H1 (cell line): ENCODE results near the gene UBE2G2. TPM values are rescaled to one million over a fixed set of nuclear protein-coding genes. Genes with fewer than 3 reads are reported as not detected.

Experiments
- CTCF ChIA-PET: fragments of 300-600 bp; sonication (Branson Sonifier 250); formaldehyde crosslinking; loops from one replicate; lab custom pipeline; 2021; ENCODE audit not compliant: partially characterized antibody; lab: Charles Lee
- POLR2A ChIA-PET: fragments of 300-600 bp; sonication (Branson Sonifier 250); formaldehyde crosslinking; loops from one replicate; lab custom pipeline; 2021; ENCODE audit warnings: inconsistent platforms; ENCODE audit not compliant: partially characterized antibody; lab: Charles Lee
- DNase-seq, 2 experiments: peaks; one replicate each; pipeline versions ENCODE4 v3.0.0 to v3.0.0-alpha.2; 2010 to 2022; ENCODE audit warnings: low spot score in 2 of 2, low read depth in 1 of 2, mixed read lengths in 1 of 2
- FAIRE-seq: peaks from 2 replicates; lab custom pipeline; 2011; peaks lifted over from hg19 to GRCh38; lab: Jason Lieb, UNC
- H2AFZ ChIP-seq: 2 replicates; pipeline ENCODE4 v1.8.1; 2012; ENCODE audit warnings: low read length, inconsistent platforms
- H2AK5ac ChIP-seq: 2 replicates; pipeline ENCODE4 v1.6.1; 2013; ENCODE audit warnings: low read depth, low read length
- H2BK120ac ChIP-seq: replicated peaks from 2 replicates; pipeline ENCODE3; 2013; ENCODE audit warnings: low read depth, low read length, inconsistent platforms
- H2BK12ac ChIP-seq: 2 replicates; pipeline ENCODE4 v1.6.1; 2013; ENCODE audit warnings: low read depth, low read length
- H2BK15ac ChIP-seq: 2 replicates; pipeline ENCODE4 v1.6.1; 2013; ENCODE audit warnings: low read length
- H2BK20ac ChIP-seq: 2 replicates; pipeline ENCODE4 v1.6.1; 2013; ENCODE audit warnings: low read length
- H2BK5ac ChIP-seq: 2 replicates; pipeline ENCODE4 v1.6.1; 2013; ENCODE audit warnings: low read depth, low read length
- H3K14ac ChIP-seq: 2 replicates; pipeline ENCODE4 v1.6.1; 2013; ENCODE audit warnings: inconsistent platforms; ENCODE audit not compliant: insufficient read length
- H3K18ac ChIP-seq: 2 replicates; pipeline ENCODE4 v1.6.1; 2013; ENCODE audit warnings: low read length; ENCODE audit errors: extremely low read depth
- H3K23ac ChIP-seq: 2 replicates; pipeline ENCODE4 v1.6.1; 2013; ENCODE audit warnings: inconsistent platforms; ENCODE audit not compliant: insufficient read length
- H3K23me2 ChIP-seq: 2 replicates; pipeline ENCODE4 v1.6.1; 2013; ENCODE audit warnings: low read depth, low read length
- H3K27ac ChIP-seq: 2 replicates; pipeline ENCODE4 v1.6.1; 2011; ENCODE audit warnings: low read depth, low read length, inconsistent platforms
- H3K27me3 ChIP-seq, 4 experiments: replicated peaks in 1 of 4; 1 replicate in 1 of 4; 2 replicates in 3 of 4; pipeline versions ENCODE4 v1.6.1 to v1.8.1; 2011 to 2013; ENCODE audit warnings: low read length in 3 of 4, mild to moderate bottlenecking in 3 of 4, inconsistent platforms in 2 of 4, mixed read lengths in 2 of 4, moderate library complexity in 1 of 4; ENCODE audit not compliant: control insufficient read depth in 3 of 4, insufficient read depth in 3 of 4; ENCODE audit errors: extremely low read depth in 1 of 4
- H3K36me3 ChIP-seq, 4 experiments: 2 replicates each; pipeline versions ENCODE4 v1.6.1 to v1.8.1; 2011 to 2013; ENCODE audit warnings: mild to moderate bottlenecking in 4 of 4, low read length in 3 of 4, moderate library complexity in 2 of 4, control low read depth in 1 of 4, inconsistent platforms in 1 of 4; ENCODE audit not compliant: insufficient read depth in 4 of 4, control insufficient read depth in 2 of 4
- H3K4ac ChIP-seq: replicated peaks from 2 replicates; pipeline ENCODE3; 2013; ENCODE audit warnings: low read length, low read depth, mixed read lengths, inconsistent platforms; ENCODE audit not compliant: insufficient read length
- H3K4me1 ChIP-seq, 4 experiments: replicated peaks in 1 of 4; 1 replicate in 1 of 4; 2 replicates in 3 of 4; pipeline versions ENCODE4 v1.6.1 to v1.8.1; 2011 to 2013; ENCODE audit warnings: low read length in 3 of 4, inconsistent platforms in 2 of 4, mixed read lengths in 1 of 4; ENCODE audit not compliant: insufficient read depth in 4 of 4, control insufficient read depth in 3 of 4
- H3K4me2 ChIP-seq, 2 experiments: 2 replicates each; pipeline versions ENCODE4 v1.6.1 to v1.8.1; 2011 to 2013; ENCODE audit warnings: low read depth in 2 of 2, low read length in 2 of 2, control low read depth in 1 of 2, inconsistent platforms in 1 of 2, mild to moderate bottlenecking in 1 of 2; ENCODE audit not compliant: insufficient read depth in 1 of 2
- H3K4me3 ChIP-seq, 4 experiments: fragments of 200-600, 300-600 bp in 1 of 4; sonication (generic), shearing (Covaris generic), sonication (Bioruptor Twin) in 1 of 4; 2 replicates each; pipeline versions ENCODE4 v1.5.1 to v1.8.1; 2011 to 2016; ENCODE audit warnings: low read length in 4 of 4, low read depth in 3 of 4, control low read depth in 2 of 4, inconsistent platforms in 2 of 4, mild to moderate bottlenecking in 2 of 4, mixed read lengths in 1 of 4, moderate library complexity in 1 of 4; ENCODE audit not compliant: insufficient read depth in 2 of 4; ENCODE audit errors: extremely low read depth in 1 of 4
- H3K56ac ChIP-seq: replicated peaks from 2 replicates; pipeline ENCODE3; 2013; ENCODE audit warnings: low read depth, mild to moderate bottlenecking, mixed read lengths, low read length, inconsistent platforms; ENCODE audit not compliant: insufficient read length
- H3K79me1 ChIP-seq: 2 replicates; pipeline ENCODE4 v1.6.1; 2013; ENCODE audit warnings: low read depth, low read length, control low read depth
- H3K79me2 ChIP-seq, 2 experiments: 2 replicates each; pipeline versions ENCODE4 v1.6.1 to v1.8.1; 2012 to 2013; ENCODE audit warnings: low read length in 2 of 2, mild to moderate bottlenecking in 2 of 2, inconsistent platforms in 1 of 2; ENCODE audit not compliant: insufficient read depth in 2 of 2, control insufficient read depth in 1 of 2
- H3K9ac ChIP-seq, 4 experiments: replicated peaks in 1 of 4; 1 replicate in 1 of 4; 2 replicates in 3 of 4; pipeline versions ENCODE4 v1.6.1 to v1.8.1; 2011 to 2013; ENCODE audit warnings: low read depth in 3 of 4, low read length in 3 of 4, control low read depth in 2 of 4, mild to moderate bottlenecking in 2 of 4, moderate library complexity in 2 of 4, inconsistent platforms in 1 of 4; ENCODE audit errors: extremely low read depth in 1 of 4
- H3K9me3 ChIP-seq, 2 experiments: 2 replicates each; pipeline versions ENCODE4 v1.6.1 to v1.8.1; 2012 to 2013; ENCODE audit warnings: mild to moderate bottlenecking in 2 of 2, moderate library complexity in 2 of 2, control low read depth in 1 of 2, inconsistent platforms in 1 of 2, low read depth in 1 of 2, low read length in 1 of 2, mixed read lengths in 1 of 2; ENCODE audit not compliant: insufficient read depth in 2 of 2
- H4K20me1 ChIP-seq, 2 experiments: replicated peaks in 1 of 2; 2 replicates each; pipeline versions ENCODE3 to v1.8.1; 2011 to 2013; ENCODE audit warnings: inconsistent platforms in 2 of 2, low read length in 2 of 2, mild to moderate bottlenecking in 1 of 2; ENCODE audit not compliant: insufficient read depth in 2 of 2, control insufficient read depth in 1 of 2
- H4K5ac ChIP-seq: 2 replicates; pipeline ENCODE4 v1.6.1; 2013; ENCODE audit warnings: low read length, low read depth, mixed read lengths, inconsistent platforms; ENCODE audit not compliant: insufficient read length
- H4K8ac ChIP-seq: 2 replicates; pipeline ENCODE4 v1.8.0; 2013; ENCODE audit warnings: mild to moderate bottlenecking, moderate library complexity, low read length, inconsistent platforms; ENCODE audit not compliant: insufficient read depth; ENCODE audit errors: extremely low read depth
- H4K91ac ChIP-seq: replicated peaks from 2 replicates; pipeline ENCODE3; 2013; ENCODE audit warnings: low read length, mixed read lengths, inconsistent platforms; ENCODE audit not compliant: insufficient read length
- BACH1 ChIP-seq: IDR thresholded peaks from 2 replicates; pipeline ENCODE4 v1.6.1; 2012; ENCODE audit warnings: low read length, improper control_type of control experiment
- CEBPB ChIP-seq: IDR thresholded peaks from 2 replicates; pipeline ENCODE4 v1.6.1; 2012; ENCODE audit warnings: low read depth, low read length
- CHD2 ChIP-seq: IDR thresholded peaks from 2 replicates; pipeline ENCODE4 v1.6.1; 2012; ENCODE audit warnings: low read length, improper control_type of control experiment
- CTBP2 ChIP-seq: IDR thresholded peaks from 2 replicates; pipeline ENCODE4 v1.7.0; 2011; ENCODE audit warnings: borderline replicate concordance, mild to moderate bottlenecking, moderate library complexity, mixed read lengths, low read length; ENCODE audit not compliant: insufficient read depth, insufficient read length
- EP300 ChIP-seq, 2 experiments: IDR thresholded peaks; 1 replicate in 1 of 2; 2 replicates in 1 of 2; pipeline ENCODE4 v1.6.1; 2011 to 2012; ENCODE audit warnings: low read depth in 2 of 2, low read length in 2 of 2, mild to moderate bottlenecking in 2 of 2, borderline replicate concordance in 1 of 2, inconsistent platforms in 1 of 2, moderate library complexity in 1 of 2
- JUN ChIP-seq: IDR thresholded peaks from 2 replicates; pipeline ENCODE4 v1.6.1; 2011; ENCODE audit warnings: low read depth, mild to moderate bottlenecking, improper control_type of control experiment, low read length
- JUND ChIP-seq: IDR thresholded peaks from 2 replicates; pipeline ENCODE4 v1.6.1; 2011; ENCODE audit warnings: mild to moderate bottlenecking, improper control_type of control experiment, low read length
- KDM1A ChIP-seq: fragments of 200-600, 300-600 bp; sonication (generic); IDR thresholded peaks from 2 replicates; pipeline ENCODE4 v1.7.1; 2016; ENCODE audit warnings: mild to moderate bottlenecking, low read length, borderline replicate concordance
- POLR2A ChIP-seq, 2 experiments: IDR thresholded peaks; 1 replicate in 1 of 2; 2 replicates in 1 of 2; pipeline ENCODE4 v1.6.1; 2011; ENCODE audit warnings: low read depth in 2 of 2, low read length in 2 of 2, mild to moderate bottlenecking in 2 of 2; ENCODE audit errors: control extremely low read depth in 1 of 2
- POLR2AphosphoS5 ChIP-seq: IDR thresholded peaks from 2 replicates; pipeline ENCODE4 v1.6.1; 2011; ENCODE audit warnings: low read depth, low read length
- RBBP5 ChIP-seq: IDR thresholded peaks from 2 replicates; pipeline ENCODE4 v1.7.1; 2012; ENCODE audit warnings: low read depth, mild to moderate bottlenecking, inconsistent platforms, low read length, moderate library complexity, borderline replicate concordance
- SRF ChIP-seq: IDR thresholded peaks from 2 replicates; pipeline ENCODE4 v1.6.1; 2011; ENCODE audit warnings: mild to moderate bottlenecking, low read depth, low read length, moderate library complexity
- TAF1 ChIP-seq: IDR thresholded peaks from 2 replicates; pipeline ENCODE4 v1.6.1; 2011; ENCODE audit warnings: mild to moderate bottlenecking, low read depth, low read length
- TAF7 ChIP-seq: optimal IDR thresholded peaks from 2 replicates; pipeline ENCODE3; 2011; ENCODE audit warnings: low read depth, mild to moderate bottlenecking, inconsistent platforms, low read length, moderate library complexity, borderline replicate concordance
- WGBS, 2 experiments: shearing (Covaris generic) in 1 of 2; methylation state at CpG; one replicate each; pipeline versions ENCODE4 v1.1.6 to v1.1.7; 2013 to 2015; ENCODE audit warnings: low lambda C conversion rate in 2 of 2, mixed read lengths in 2 of 2, inconsistent platforms in 1 of 2, low coverage in 1 of 2, missing lambda C conversion rate in 1 of 2; ENCODE audit not compliant: insufficient replicate concordance in 2 of 2, insufficient coverage in 1 of 2, insufficient read length in 1 of 2; ENCODE audit errors: extremely low coverage in 1 of 2, missing lambda C conversion rate in 1 of 2; 5-methylcytosine and 5-hydroxymethylcytosine counted together
- polyA plus RNA-seq, 7 experiments: library from polyadenylated mRNA; depleted of rRNA in 3 of 7; stranded (reverse) in 5 of 7; unstranded in 2 of 7; fragments of >200 nt in 5 of 7; fragments of 200-250 nt in 2 of 7; gene quantifications; 1 replicate in 5 of 7; 2 replicates in 1 of 7; 4 replicates in 1 of 7; pipeline versions ENCODE4 v1.2.1 to v1.2.3, GENCODE V29; 2011 to 2013; ENCODE audit warnings: missing spikeins in 2 of 7, mixed read lengths in 2 of 7
- total RNA-seq: library from RNA; stranded (reverse); fragmentation: NEBNext Ultra II Directional; extraction: Animal tissue kit (Norgen Biotek cat#: 25700); gene quantifications from 2 replicates; pipeline ENCODE4 v1.2.1, GENCODE V29; 2021

The UBE2G2 gene
- total and polyA plus RNA-seq, 2 of the 8 experiments (the other 6 are each of a cell fraction or from before 2014, with no cell fraction given), result 96.3 to 101 TPM

GRCh38 chr21:44814498-44815023 is 12.9 kb upstream of the UBE2G2 start:
- no peak overlapping the region for H3K9ac ChIP-seq
- H2BK15ac ChIP-seq, result no peak overlapping the region
- H2AK5ac ChIP-seq, result no peak overlapping the region
- peaks cover 6 to 11% of the 10 kb centered on the region in 2 experiments; a peak in 3 of 4 replicates for H3K9me3 ChIP-seq
- no peak overlapping the region for H4K91ac ChIP-seq
- no peak overlapping the region for H2BK5ac ChIP-seq
- no peak overlapping the region for H3K4ac ChIP-seq
- no peak overlapping the region for H3K18ac ChIP-seq
- H3K27ac ChIP-seq, result no peak overlapping the region
- 83% methylated on average over 9 of the region's 11 CpGs; no CpG with 5 or more reads in 1 of the 2 experiments for WGBS, 2 experiments
- no peak overlapping the region for H3K56ac ChIP-seq
- H3K14ac ChIP-seq, result no peak overlapping the region
- no peak for DNase-seq
- peaks cover 20% of the 10 kb centered on the region for H3K79me1 ChIP-seq
- peaks cover 11 to 30% of the 10 kb centered on the region in 2 experiments for H4K20me1 ChIP-seq
- peaks cover 0 to 10% (median 6%) of the 10 kb centered on the region in 4 experiments; a peak in 5 of 7 replicates for H3K27me3 ChIP-seq
- no peak overlapping the region for H3K4me3 ChIP-seq
- H3K79me2 ChIP-seq, result peaks cover 10 to 63% of the 10 kb centered on the region in 2 experiments
- POLR2A ChIA-PET, result interaction anchor here (0.7 to 4.4 kb wide), 4 partner anchors 12 to 230 kb away, joined by 3 to 72 read pairs (median 4); partner anchors contain the start of genes PTTG1IP and UBE2G2
- H3K23me2 ChIP-seq, result peaks cover 13% of the 10 kb centered on the region; the same call in 1 of the 2 replicates
- CTCF ChIA-PET, result interaction anchor here (0.6 to 1.2 kb wide), 4 partner anchors 12 to 41 kb away, joined by 3 to 4 read pairs (median 3); no protein-coding TSS in a partner anchor
- FAIRE-seq, result no peak
- no peak overlapping the region for H4K5ac ChIP-seq
- peaks cover 0 to 18% (median 5%) of the 10 kb centered on the region in 4 experiments; a peak in 4 of 7 replicates for H3K4me1 ChIP-seq
- peaks cover 0 to 6% (median 0%) of the 10 kb centered on the region in 4 experiments; a peak in 4 of 8 replicates for H3K36me3 ChIP-seq
- H2BK20ac ChIP-seq, result no peak overlapping the region
- H3K4me2 ChIP-seq, result 0 out of 4 replicates have a peak overlapping the region, but pooled peaks of 1 of the 2 experiments have one; percentile 8
- no peak overlapping the region for H2BK120ac ChIP-seq
- H2BK12ac ChIP-seq, result no peak overlapping the region
- H2AFZ ChIP-seq, result no peak overlapping the region
- no peak overlapping the region for H3K23ac ChIP-seq
- no peak overlapping the region for H4K8ac ChIP-seq
- no peak for TF ChIP-seq POLR2AphosphoS5
- no peak for TF ChIP-seq CEBPB
- TF ChIP-seq RBBP5, result no peak
- no peak for TF ChIP-seq JUN
- TF ChIP-seq TAF1, result no peak
- TF ChIP-seq CHD2, result no peak
- no peak for TF ChIP-seq JUND
- TF ChIP-seq BACH1, result no peak
- TF ChIP-seq EP300 (IDR thresholded peaks at IDR 0.05; ENCODE audit: borderline replicate concordance in 1 of 2, low read depth in 2 of 2, low read length in 2 of 2), result no peak
- no peak for TF ChIP-seq POLR2A (IDR thresholded peaks at IDR 0.05; ENCODE audit: control extremely low read depth in 1 of 2, low read depth in 2 of 2, low read length in 2 of 2)
- no peak for TF ChIP-seq TAF7
- no peak for TF ChIP-seq KDM1A
- TF ChIP-seq SRF, result no peak
- no peak for TF ChIP-seq CTBP2
